ENCODE data around the gene TCF4.
A peak's percentile ranks its signal among the peaks of the same experiment; 100 is the strongest.

The TCF4 gene

DNA sequence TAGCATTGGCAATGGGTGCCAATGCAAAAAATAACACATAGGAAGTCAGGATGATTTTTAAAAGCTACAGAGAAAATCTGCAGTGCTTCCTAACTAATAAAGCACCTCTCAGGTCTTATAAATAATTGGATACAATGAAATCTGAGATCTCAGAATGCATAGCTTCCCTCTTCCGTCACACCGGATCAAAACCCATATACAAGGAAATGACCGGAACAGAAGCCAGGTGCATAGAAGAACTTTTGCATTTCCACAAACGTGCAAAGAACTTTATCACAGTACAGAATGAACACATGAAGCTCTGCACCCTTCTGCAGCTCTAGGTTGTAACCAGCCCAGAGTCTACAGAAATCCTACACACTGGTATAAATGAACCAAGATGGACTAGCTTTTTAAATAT lies 145.4 kb downstream of the TCF4 start:
- no peak overlapping the region for H4K12ac ChIP-seq (ENCODE audit: low read depth, low read length)
- no peaks in the 10 kb centered on the region for H3K9me3 ChIP-seq (ENCODE audit: insufficient read depth, low read depth, low read length)
- no peak for DNase-seq
- no peak overlapping the region for H3K4me3 ChIP-seq (ENCODE audit: low read depth, low read length)
- no peak overlapping the region for H2BK5ac ChIP-seq (ENCODE audit: low read depth, low read length, poor library complexity)
- H3K23ac ChIP-seq (ENCODE audit: low read length), result no peak overlapping the region
- no peaks in the 10 kb centered on the region for H3K79me1 ChIP-seq (ENCODE audit: low read length)
- no peak overlapping the region for H4K8ac ChIP-seq (ENCODE audit: low read depth, low read length)
- no peak overlapping the region for H4K91ac ChIP-seq (ENCODE audit: low read depth, low read length)
- H3K18ac ChIP-seq (ENCODE audit: low read length), result no peak overlapping the region
- no peak overlapping the region for H3K4me2 ChIP-seq (ENCODE audit: low read length)
- no peaks in the 10 kb centered on the region for H3K27me3 ChIP-seq (ENCODE audit: insufficient read depth, low read length)
- no peak overlapping the region for H3K4ac ChIP-seq (ENCODE audit: low read depth, low read length)
- H3K14ac ChIP-seq (ENCODE audit: low read length), result no peak overlapping the region
- no peak overlapping the region for H2BK12ac ChIP-seq (ENCODE audit: low read length)
- peaks cover 2% of the 10 kb centered on the region for H3K79me2 ChIP-seq (ENCODE audit: control insufficient read depth, insufficient read depth, low read length, poor library complexity)
- H3K36me3 ChIP-seq (ENCODE audit: control insufficient read depth in 1 of 2, insufficient read depth in 2 of 2, low read length in 2 of 2), result peaks cover 0 to 2% of the 10 kb centered on the region in 2 experiments
- no peak overlapping the region for H2AFZ ChIP-seq (ENCODE audit: insufficient read depth, low read length, poor library complexity)
- H2BK120ac ChIP-seq (ENCODE audit: insufficient read depth, low read length, poor library complexity), result no peak overlapping the region
- no CpG with 5 or more reads among the region's 4 CpGs for WGBS (ENCODE audit: extremely low coverage, insufficient coverage, insufficient read length)
- peaks cover 0 to 3% of the 10 kb centered on the region in 2 experiments for H3K4me1 ChIP-seq (ENCODE audit: control insufficient read depth in 1 of 2, insufficient read depth in 2 of 2, low read length in 2 of 2)
- H2AK5ac ChIP-seq (ENCODE audit: low read length), result no peak overlapping the region
- H3K27ac ChIP-seq (ENCODE audit: low read depth, low read length), result no peak overlapping the region
- H3K9ac ChIP-seq (ENCODE audit: low read length), result no peak overlapping the region

DNA sequence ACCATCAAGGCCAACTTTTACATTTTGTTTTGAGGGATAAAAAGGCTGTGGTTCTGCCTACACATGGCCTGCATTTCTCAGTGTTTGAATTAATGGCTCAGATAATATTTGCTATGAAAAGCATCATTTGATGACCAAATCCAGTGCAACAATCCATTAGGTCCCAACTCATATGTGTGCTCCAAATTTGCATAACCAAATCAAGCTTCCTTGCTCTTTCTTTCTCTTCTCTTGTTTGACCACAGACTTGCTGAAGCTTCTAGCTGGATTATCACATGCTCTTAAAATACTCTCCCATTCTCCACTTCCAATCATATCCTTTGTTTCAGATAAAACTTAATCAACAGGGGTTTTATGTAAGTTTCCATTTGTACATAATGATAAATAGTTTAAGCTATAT lies 147.0 kb downstream of the TCF4 start:
- Histone ChIP-seq H3K36me3 (ENCODE audit: control insufficient read depth in 1 of 2, insufficient read depth in 2 of 2, low read length in 2 of 2) (peaks cover 0 to 2% of the 10 kb centered on the region in 2 experiments), H3K9me3 (ENCODE audit: insufficient read depth, low read depth, low read length) (no peaks in the 10 kb centered on the region), H3K9ac (ENCODE audit: low read length) (no peak overlapping the region), H3K4me3 (ENCODE audit: low read depth, low read length) (no peak overlapping the region), H2AFZ (ENCODE audit: insufficient read depth, low read length, poor library complexity) (no peak overlapping the region), H3K27ac (ENCODE audit: low read depth, low read length) (no peak overlapping the region), H3K4ac (ENCODE audit: low read depth, low read length) (no peak overlapping the region), H3K4me1 (ENCODE audit: control insufficient read depth in 1 of 2, insufficient read depth in 2 of 2, low read length in 2 of 2) (peaks cover 0 to 3% of the 10 kb centered on the region in 2 experiments), H2BK12ac (ENCODE audit: low read length) (no peak overlapping the region), H4K12ac (ENCODE audit: low read depth, low read length) (no peak overlapping the region), H3K27me3 (ENCODE audit: insufficient read depth, low read length) (no peaks in the 10 kb centered on the region), H2BK120ac (ENCODE audit: insufficient read depth, low read length, poor library complexity) (no peak overlapping the region), H3K18ac (ENCODE audit: low read length) (no peak overlapping the region), H4K8ac (ENCODE audit: low read depth, low read length) (no peak overlapping the region), H3K14ac (ENCODE audit: low read length) (no peak overlapping the region), H3K4me2 (ENCODE audit: low read length) (no peak overlapping the region), H3K79me1 (ENCODE audit: low read length) (no peaks in the 10 kb centered on the region), H3K79me2 (ENCODE audit: control insufficient read depth, insufficient read depth, low read length, poor library complexity) (peaks cover 2% of the 10 kb centered on the region), H4K91ac (ENCODE audit: low read depth, low read length) (no peak overlapping the region), H3K23ac (ENCODE audit: low read length) (no peak overlapping the region), H2BK5ac (ENCODE audit: low read depth, low read length, poor library complexity) (no peak overlapping the region), H2AK5ac (ENCODE audit: low read length) (no peak overlapping the region)
- DNase-seq, result no peak

DNA sequence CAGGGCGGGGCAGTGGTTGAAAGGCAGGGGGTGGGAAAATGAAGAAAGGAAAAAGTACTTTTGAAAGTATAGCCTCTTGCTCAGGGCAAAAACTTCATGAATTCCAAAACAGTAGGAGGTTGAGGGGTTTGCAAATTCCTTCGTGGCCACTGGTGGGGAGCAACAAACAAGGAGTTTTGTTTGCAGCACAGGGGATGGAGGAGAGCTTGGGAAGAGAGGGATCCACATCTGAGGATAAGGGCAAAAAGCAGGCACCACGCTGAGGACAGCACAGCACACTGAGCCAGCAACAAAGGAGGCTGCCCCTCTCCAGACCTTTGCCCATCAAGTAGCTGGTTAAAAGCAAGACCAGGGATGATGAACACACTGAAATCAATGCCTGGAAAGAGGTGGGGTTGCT lies 148.9 kb downstream of the TCF4 start:
- H4K8ac ChIP-seq (ENCODE audit: low read depth, low read length), result no peak overlapping the region
- no CpG with 5 or more reads among the region's 3 CpGs for WGBS (ENCODE audit: extremely low coverage, insufficient coverage, insufficient read length)
- no peak overlapping the region for H4K91ac ChIP-seq (ENCODE audit: low read depth, low read length)
- H3K79me2 ChIP-seq (ENCODE audit: control insufficient read depth, insufficient read depth, low read length, poor library complexity), result peaks cover 2% of the 10 kb centered on the region
- no peak overlapping the region for H2AK5ac ChIP-seq (ENCODE audit: low read length)
- no peak overlapping the region for H2BK5ac ChIP-seq (ENCODE audit: low read depth, low read length, poor library complexity)
- H3K79me1 ChIP-seq (ENCODE audit: low read length), result no peaks in the 10 kb centered on the region
- no peak overlapping the region for H3K9ac ChIP-seq (ENCODE audit: low read length)
- no peaks in the 10 kb centered on the region for H3K9me3 ChIP-seq (ENCODE audit: insufficient read depth, low read depth, low read length)
- H2AFZ ChIP-seq (ENCODE audit: insufficient read depth, low read length, poor library complexity), result no peak overlapping the region
- no peak overlapping the region for H3K14ac ChIP-seq (ENCODE audit: low read length)
- H3K23ac ChIP-seq (ENCODE audit: low read length), result no peak overlapping the region
- no peak overlapping the region for H2BK120ac ChIP-seq (ENCODE audit: insufficient read depth, low read length, poor library complexity)
- DNase-seq, result no peak
- H3K4ac ChIP-seq (ENCODE audit: low read depth, low read length), result peak overlapping the region; percentile 28
- H3K4me1 ChIP-seq (ENCODE audit: control insufficient read depth in 1 of 2, insufficient read depth in 2 of 2, low read length in 2 of 2), result peaks cover 0 to 3% of the 10 kb centered on the region in 2 experiments
- H4K12ac ChIP-seq (ENCODE audit: low read depth, low read length), result no peak overlapping the region
- H3K27me3 ChIP-seq (ENCODE audit: insufficient read depth, low read length), result no peaks in the 10 kb centered on the region
- no peak overlapping the region for H3K18ac ChIP-seq (ENCODE audit: low read length)
- no peak overlapping the region for H3K27ac ChIP-seq (ENCODE audit: low read depth, low read length)
- H3K4me3 ChIP-seq (ENCODE audit: low read depth, low read length), result no peak overlapping the region
- H2BK12ac ChIP-seq (ENCODE audit: low read length), result no peak overlapping the region
- peaks cover 1 to 2% of the 10 kb centered on the region in 2 experiments for H3K36me3 ChIP-seq (ENCODE audit: control insufficient read depth in 1 of 2, insufficient read depth in 2 of 2, low read length in 2 of 2)
- no peak overlapping the region for H3K4me2 ChIP-seq (ENCODE audit: low read length)

DNA sequence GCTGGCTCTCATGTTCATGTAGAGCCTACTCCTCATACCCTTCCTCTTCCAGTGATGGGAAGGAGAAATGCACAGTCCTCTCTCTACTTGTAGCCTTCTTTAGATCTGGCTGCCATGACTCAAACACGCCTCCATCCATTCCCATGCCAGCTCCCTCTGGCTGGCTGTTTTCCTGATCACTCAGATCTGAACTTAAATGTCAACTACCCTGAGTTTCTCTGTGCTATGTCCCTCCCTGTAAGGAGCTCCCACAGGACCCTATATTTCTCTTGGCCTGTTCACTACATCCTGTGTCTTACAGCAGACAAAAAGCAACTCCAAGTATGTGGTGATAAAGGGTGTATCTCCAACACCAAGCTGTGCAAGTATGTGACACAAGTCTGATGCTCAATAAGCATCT lies 152.4 kb downstream of the TCF4 start:
- no CpG with 5 or more reads among the region's 1 CpG for WGBS (ENCODE audit: extremely low coverage, insufficient coverage, insufficient read length)
- Histone ChIP-seq H3K27ac (ENCODE audit: low read depth, low read length) (no peak overlapping the region), H3K4me1 (ENCODE audit: control insufficient read depth in 1 of 2, insufficient read depth in 2 of 2, low read length in 2 of 2) (peaks cover 3 to 6% of the 10 kb centered on the region in 2 experiments), H3K23ac (ENCODE audit: low read length) (no peak overlapping the region), H4K12ac (ENCODE audit: low read depth, low read length) (no peak overlapping the region), H3K9ac (ENCODE audit: low read length) (no peak overlapping the region), H4K8ac (ENCODE audit: low read depth, low read length) (no peak overlapping the region), H2BK12ac (ENCODE audit: low read length) (no peak overlapping the region), H3K9me3 (ENCODE audit: insufficient read depth, low read depth, low read length) (no peaks in the 10 kb centered on the region), H2BK120ac (ENCODE audit: insufficient read depth, low read length, poor library complexity) (no peak overlapping the region), H2AFZ (ENCODE audit: insufficient read depth, low read length, poor library complexity) (no peak overlapping the region), H3K4me2 (ENCODE audit: low read length) (no peak overlapping the region), H2BK5ac (ENCODE audit: low read depth, low read length, poor library complexity) (no peak overlapping the region), H2AK5ac (ENCODE audit: low read length) (no peak overlapping the region), H3K4me3 (ENCODE audit: low read depth, low read length) (no peak overlapping the region), H3K18ac (ENCODE audit: low read length) (no peak overlapping the region), H4K91ac (ENCODE audit: low read depth, low read length) (no peak overlapping the region), H3K4ac (ENCODE audit: low read depth, low read length) (no peak overlapping the region), H3K27me3 (ENCODE audit: insufficient read depth, low read length) (no peaks in the 10 kb centered on the region), H3K79me2 (ENCODE audit: control insufficient read depth, insufficient read depth, low read length, poor library complexity) (peaks cover 2% of the 10 kb centered on the region), H3K79me1 (ENCODE audit: low read length) (no peaks in the 10 kb centered on the region), H3K36me3 (ENCODE audit: control insufficient read depth in 1 of 2, insufficient read depth in 2 of 2, low read length in 2 of 2) (peaks cover 1 to 2% of the 10 kb centered on the region in 2 experiments), H3K14ac (ENCODE audit: low read length) (no peak overlapping the region)
- no peak for DNase-seq

All from trophoblast cell (in vitro differentiated cells and primary cell).